D721Med (cell line): ENCODE measurements around the gene ZNF821.
"Not testable (repeated sequence)": the region's sequence is repeated elsewhere in the genome, so short reads cannot be mapped to it uniquely, and the experiment has no call there.

Experiments used
- DNase-seq: peaks from one replicate; pipeline ENCODE4 v3.0.0; 2011; ENCODE audit warnings: low spot score; ENCODE audit not compliant: insufficient read length
- FAIRE-seq: peaks from 2 replicates; lab custom pipeline; 2011; peaks lifted over from hg19 to GRCh38; lab: Jason Lieb, UNC
- CTCF ChIP-seq: IDR thresholded peaks from 2 replicates; pipeline ENCODE4 v1.5.1; 2012; ENCODE audit warnings: mild to moderate bottlenecking, control low read depth; ENCODE audit not compliant: insufficient read depth; ENCODE audit errors: missing control alignments

ZNF821 gene

GRCh38 chr16:71916397-71916920 lies 32.5 kb upstream of the ZNF821 start:
- no peak for TF ChIP-seq CTCF
- DNase-seq (no peak), FAIRE-seq (no peak)

DNA sequence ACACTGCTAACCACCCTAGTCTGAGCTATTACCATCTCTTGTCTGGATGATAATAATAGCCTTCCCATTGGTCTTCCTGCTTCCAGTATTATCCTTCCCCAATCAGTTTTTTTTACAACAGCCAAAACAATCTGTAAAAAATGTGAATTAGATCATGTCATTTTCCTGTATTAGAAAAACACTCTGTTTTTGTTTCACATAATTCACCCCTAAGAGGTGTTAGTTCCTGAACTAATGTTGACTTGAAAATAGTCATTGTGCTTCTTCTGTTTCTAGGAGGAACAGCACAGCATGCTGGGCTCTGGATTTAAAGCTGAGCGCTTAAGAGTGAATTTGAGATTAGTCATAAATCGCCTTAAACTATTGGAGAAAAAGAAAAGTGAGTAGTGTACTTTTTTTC lies 31.4 kb upstream of the ZNF821 start:
- no peak for DNase-seq
- no peak for TF ChIP-seq CTCF
- no peak for FAIRE-seq

GRCh38 chr16:71914802-71915201 lies 30.8 kb upstream of the ZNF821 start:
- TF ChIP-seq CTCF = no peak
- FAIRE-seq (no peak), DNase-seq (no peak)

GRCh38 chr16:71912534-71913275 lies 28.7 kb upstream of the ZNF821 start:
- FAIRE-seq = no peak
- DNase-seq = no peak
- TF ChIP-seq CTCF = no peak

DNA sequence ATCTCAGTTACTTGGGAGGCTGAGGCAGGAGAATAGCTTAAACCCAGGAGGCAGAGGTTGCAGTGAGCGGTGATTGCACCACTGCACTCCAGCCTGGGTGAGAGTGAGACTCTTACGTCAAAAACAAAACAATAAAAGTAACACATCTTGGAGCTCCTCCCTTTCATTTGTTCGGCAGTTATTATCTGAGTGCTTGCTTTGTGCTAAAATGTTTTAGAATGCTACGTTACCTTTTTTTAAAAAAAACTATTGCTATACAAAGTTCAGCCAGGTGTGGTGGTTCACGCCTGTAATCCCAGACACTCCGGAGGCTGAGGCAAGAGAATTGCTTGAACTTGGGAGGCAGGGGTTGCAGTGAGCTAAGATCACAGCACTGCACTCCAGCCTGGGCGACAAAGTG lies 27.1 kb upstream of the ZNF821 start:
- TF ChIP-seq CTCF = no peak
- no peak for DNase-seq
- no peak for FAIRE-seq

DNA sequence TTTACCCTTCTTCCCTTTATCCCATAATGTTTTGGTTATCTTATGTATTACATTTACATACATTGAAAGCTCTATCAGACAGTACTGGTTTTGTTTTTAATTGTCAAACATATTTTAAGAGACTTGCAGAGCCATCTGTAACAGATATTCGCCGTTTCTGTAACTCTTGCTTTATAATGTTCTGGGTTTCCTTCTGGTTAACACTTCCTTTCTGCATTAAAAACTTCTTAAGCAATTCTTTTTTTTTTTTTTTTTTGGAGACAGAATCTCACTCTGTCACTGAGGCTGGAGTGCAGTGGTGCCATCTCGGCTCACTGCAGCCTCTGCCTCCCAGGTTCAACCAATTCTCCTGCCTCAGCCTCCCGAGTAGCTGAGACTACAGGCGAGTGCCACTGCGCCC lies 21.8 kb upstream of the ZNF821 start:
- FAIRE-seq, DNase-seq: not testable (repeated sequence)

DNA sequence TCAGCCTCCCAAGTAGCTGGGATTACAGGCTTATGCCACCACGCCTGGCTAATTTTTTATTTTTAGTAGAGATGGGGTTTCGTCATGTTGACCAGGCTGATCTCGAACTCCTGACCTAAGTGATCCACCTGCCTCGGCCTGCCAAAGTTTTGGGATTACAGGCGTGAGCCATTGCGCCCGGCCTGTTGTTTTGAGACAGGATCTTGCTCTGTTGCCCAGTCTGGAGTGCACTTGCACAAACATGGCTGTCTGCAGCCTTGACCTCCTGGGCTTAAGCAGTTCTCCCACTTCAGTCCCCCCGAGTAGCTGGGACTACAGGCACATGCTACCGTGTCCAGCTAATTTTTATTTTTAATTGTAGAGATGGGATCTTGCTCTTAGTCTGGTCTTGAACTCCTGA lies 20.3 kb upstream of the ZNF821 start:
- FAIRE-seq = no peak
- TF ChIP-seq CTCF = no peak
- DNase-seq = no peak
